ENCODE results near the gene ATP1A1.

GRCh38 chr1:116397728-116398127, 24.7 kb downstream of the ATP1A1 start:
- TF ChIP-seq EZH2phosphoT487 (IDR thresholded peaks at IDR 0.05; ENCODE audit: insufficient read depth, low read depth): no peak
- TF ChIP-seq EZH2 (IDR thresholded peaks at IDR 0.05; ENCODE audit: insufficient read depth, poor library complexity, severe bottlenecking): no peak

All from GM23248 (cell line).